H1 (cell line): ENCODE results near the gene DYSF.

Experiments used
- CBX8 ChIP-seq: fragments of 300-800, 300-1000 bp; sonication (generic); IDR thresholded peaks from 2 replicates; pipeline ENCODE4 v1.7.1; 2016; ENCODE audit warnings: low read depth, low read length, borderline replicate concordance
- CTCF ChIP-seq, 3 experiments: IDR thresholded peaks; 1 replicate in 2 of 3; 2 replicates in 1 of 3; pipeline versions ENCODE4 v1.5.1 to v1.6.1; 2011; ENCODE audit warnings: low read length in 3 of 3, mild to moderate bottlenecking in 3 of 3, inconsistent platforms in 2 of 3, low read depth in 1 of 3, moderate library complexity in 1 of 3; ENCODE audit not compliant: insufficient read depth in 1 of 3; ENCODE audit errors: control extremely low read depth in 1 of 3
- EGR1 ChIP-seq: IDR thresholded peaks from 2 replicates; pipeline ENCODE4 v1.6.1; 2011; ENCODE audit warnings: low read depth, low read length, borderline replicate concordance
- EP300 ChIP-seq, 2 experiments: IDR thresholded peaks; 1 replicate in 1 of 2; 2 replicates in 1 of 2; pipeline ENCODE4 v1.6.1; 2011 to 2012; ENCODE audit warnings: low read depth in 2 of 2, low read length in 2 of 2, mild to moderate bottlenecking in 2 of 2, borderline replicate concordance in 1 of 2, inconsistent platforms in 1 of 2, moderate library complexity in 1 of 2
- POLR2A ChIP-seq, 2 experiments: IDR thresholded peaks; 1 replicate in 1 of 2; 2 replicates in 1 of 2; pipeline ENCODE4 v1.6.1; 2011; ENCODE audit warnings: low read depth in 2 of 2, low read length in 2 of 2, mild to moderate bottlenecking in 2 of 2; ENCODE audit errors: control extremely low read depth in 1 of 2
- RFX5 ChIP-seq: IDR thresholded peaks from 2 replicates; pipeline ENCODE4 v1.6.1; 2011; ENCODE audit warnings: low read depth, low read length, improper control_type of control experiment, borderline replicate concordance
- SAP30 ChIP-seq: fragments of 300-600 bp; sonication (generic); IDR thresholded peaks from 2 replicates; pipeline ENCODE4 v1.7.1; 2012; ENCODE audit warnings: low read length, moderate library complexity, mild to moderate bottlenecking, inconsistent platforms; ENCODE audit not compliant: insufficient read depth, insufficient replicate concordance
- SRF ChIP-seq: IDR thresholded peaks from 2 replicates; pipeline ENCODE4 v1.6.1; 2011; ENCODE audit warnings: mild to moderate bottlenecking, low read depth, low read length, moderate library complexity
- TEAD4 ChIP-seq: IDR thresholded peaks from 2 replicates; pipeline ENCODE4 v1.6.1; 2012; ENCODE audit warnings: low read depth, low read length, inconsistent platforms, mixed read lengths
- YY1 ChIP-seq: IDR thresholded peaks from 2 replicates; pipeline ENCODE4 v1.6.1; 2011; ENCODE audit warnings: low read depth, mild to moderate bottlenecking, low read length
- ZNF274 ChIP-seq: IDR thresholded peaks from 2 replicates; pipeline ENCODE4 v1.7.0; 2012; ENCODE audit warnings: low read length, borderline replicate concordance; ENCODE audit errors: extremely low read depth

- no peak for TF ChIP-seq ZNF274
- no peak for TF ChIP-seq SRF
- TF ChIP-seq YY1 = no peak
- no peak for TF ChIP-seq SAP30
- TF ChIP-seq CTCF (IDR thresholded peaks at IDR 0.05; ENCODE audit: control extremely low read depth in 1 of 3, insufficient read depth in 1 of 3, low read depth in 1 of 3, low read length in 3 of 3) = no peak
- no peak for TF ChIP-seq POLR2A (IDR thresholded peaks at IDR 0.05; ENCODE audit: control extremely low read depth in 1 of 2, low read depth in 2 of 2, low read length in 2 of 2)
- TF ChIP-seq EGR1 = no peak
- TF ChIP-seq EP300 (IDR thresholded peaks at IDR 0.05; ENCODE audit: borderline replicate concordance in 1 of 2, low read depth in 2 of 2, low read length in 2 of 2) = no peak
- no peak for TF ChIP-seq TEAD4
- no peak for TF ChIP-seq RFX5
- no peak for TF ChIP-seq CBX8
Measured at GRCh38 chr2:71528749-71529148, 75.4 kb downstream of the DYSF start.
